Heart right ventricle (tissue), 16 donors: ENCODE measurements around the gene PIP5K1B. TPM values are rescaled to one million over a fixed set of nuclear protein-coding genes. Genes with fewer than 3 reads are reported as not detected.

Experiments used
- ATAC-seq, 8 donors: fragments of 200-7000 bp; cut with Tn5 transposase; one replicate each; pipeline ENCODE4 v1.9.1; 2020; ENCODE audit warnings: mild to moderate bottlenecking in 8 of 8, moderate library complexity in 8 of 8, moderate number of reproducible peaks in 1 of 8
- DNase-seq, 2 donors: peaks; one replicate each; pipeline ENCODE4 v3.0.0-alpha.2; 2020
- H3K27ac ChIP-seq, 10 donors: fragments of 200-600 bp; sonication (generic) in 2 of 10; one replicate each; pipeline versions ENCODE4 v1.5.0 to v1.8.0; 2020 to 2022; ENCODE audit warnings: mild to moderate bottlenecking in 3 of 10
- H3K27me3 ChIP-seq, 7 donors: fragments of 200-600 bp; one replicate each; pipeline ENCODE4 v1.8.0; 2021 to 2022; ENCODE audit warnings: mild to moderate bottlenecking in 2 of 7
- H3K36me3 ChIP-seq, 9 donors: fragments of 200-600 bp; sonication (generic) in 1 of 9; one replicate each; pipeline versions ENCODE4 v1.5.0 to v1.8.0; 2020 to 2022; ENCODE audit warnings: mild to moderate bottlenecking in 2 of 9
- H3K4me1 ChIP-seq, 9 donors: fragments of 200-600 bp; sonication (generic) in 1 of 9; one replicate each; pipeline versions ENCODE4 v1.5.0 to v1.8.0; 2020 to 2022; ENCODE audit warnings: mild to moderate bottlenecking in 4 of 9
- H3K4me3 ChIP-seq, 10 donors: fragments of 200-600 bp; sonication (generic) in 2 of 10; one replicate each; pipeline versions ENCODE4 v1.5.0 to v1.8.0; 2020 to 2022; ENCODE audit warnings: mild to moderate bottlenecking in 7 of 10, moderate library complexity in 2 of 10
- H3K9me3 ChIP-seq, 11 donors: fragments of 200-600 bp in 10 of 11; sonication (generic) in 2 of 11; one replicate each; pipeline versions ENCODE4 v1.5.0 to v1.8.0; 2013 to 2022; ENCODE audit warnings: mild to moderate bottlenecking in 2 of 11, control low read depth in 1 of 11, moderate library complexity in 1 of 11
- CTCF ChIP-seq, 9 donors: fragments of 200-600 bp; sonication (generic) in 2 of 9; IDR thresholded peaks; one replicate each; pipeline versions ENCODE4 v1.5.0 to v1.8.0; 2021 to 2022; ENCODE audit warnings: antibody characterized with exemption in 9 of 9, mild to moderate bottlenecking in 5 of 9, moderate library complexity in 1 of 9
- WGBS, 2 donors: extraction: QIAGEN DNeasy Blood & Tissue Kit; methylation state at CpG; one replicate each; pipeline ENCODE4 v1.1.7; 2013; ENCODE audit warnings: inconsistent platforms in 1 of 2; 5-methylcytosine and 5-hydroxymethylcytosine counted together
- intact Hi-C, 10 donors: fragments of 100-400 bp; cut with DNase I; formaldehyde crosslinking; loops; one replicate each; pipeline versions ENCODE4 v1.11.1 to v1.14.2; 2022
- polyA plus RNA-seq, 2 donors: library from polyadenylated mRNA; stranded (reverse); fragments of 200-250 nt; gene quantifications; one replicate each; pipeline ENCODE4 v1.2.3, GENCODE V29; 2013
- total RNA-seq, 10 donors: library from RNA; stranded (reverse); fragmentation: NEBNext Ultra II Directional in 3 of 10; extraction: Animal tissue kit (Norgen Biotek cat#: 25700) in 3 of 10; gene quantifications; one replicate each; pipeline versions ENCODE4 v1.2.1 to v1.2.4, GENCODE V29; 2021 to 2023
- donor health status: Arrhythmogenic right ventricular cardiomyopathy.
- donor health status: ischemic (EF 13 %, LVEDD 7.1; RV severe dilation, severe dysfunction).
- donor health status: healthy with polysubstance abuse.
- donor health status: DM: no; HTN: yes; CAD: no.
- donor health status: DM: no; HTN: no; CAD: no.
- donor health status: ischemic (EF 25% LVEDD 6.9; RV normal size, moderate dysfunction).
- donor health status: ischemic (EF 25% LVEDD 5.7; RV mildly dilated, moderate dysfunction).
- donor health status: healthy.
- donor health status: DM: yes; HTN: yes; CAD: no.
- donor health status: Ischemic cardiomyopathy.
- donor health status: ischemic (EF 35%, LVEDD 5.7; RV mildly dilated, moderate dysfunction).
- donor health status: nonischemic (EF 11% LVEDD 7.7; RV severe dilation, severe dysfunction).
- donor health status: DM: yes; HTN: yes; CAD: no.
- donor health status: PGD.
- donor health status: ischemic (EF 29% LVEDD 5.4; RV normal size, mild dysfunction).
- donor health status: nonischemic (EF 23%, LVEDD 6.1; RV moderate dilation, normal function).

The PIP5K1B gene
- total and polyA plus RNA-seq, 12 donors, result 5.6 to 90.8 (median 48.1) TPM

- H3K27ac ChIP-seq, result no peak overlapping the region
- DNase-seq, result no peak
- H3K27me3 ChIP-seq, result peaks cover 0 to 3% (median 0%) of the 10 kb centered on the region in 7 donors
- 89 to 90% methylated on average over 8 of the region's 8 CpGs for WGBS, 2 donors
- H3K9me3 ChIP-seq, result no peaks in the 10 kb centered on the region
- no peaks in the 10 kb centered on the region for H3K36me3 ChIP-seq
- no peak overlapping the region for H3K4me3 ChIP-seq
- intact Hi-C loops, result loop anchor here in 1 of 10 donors (5.0 kb wide), 1 partner anchor 438 kb away; no protein-coding TSS in a partner anchor
- no peak for TF ChIP-seq CTCF (IDR thresholded peaks at IDR 0.05)
- H3K4me1 ChIP-seq, result peaks cover 0 to 9% (median 0%) of the 10 kb centered on the region in 9 donors
- ATAC-seq, result no peak
These were observed 315.5 kb downstream of the PIP5K1B start for GRCh38 chr9:69020301-69021145.

GRCh38 chr9:69023650-69024049 is 318.6 kb downstream of the PIP5K1B start:
- Histone ChIP-seq H3K4me1 (peaks cover 0 to 9% (median 0%) of the 10 kb centered on the region in 9 donors), H3K9me3 (no peaks in the 10 kb centered on the region), H3K27ac (no peak overlapping the region), H3K4me3 (no peak overlapping the region), H3K27me3 (peaks cover 0 to 3% (median 0%) of the 10 kb centered on the region in 7 donors), H3K36me3 (no peaks in the 10 kb centered on the region)
- TF ChIP-seq CTCF (IDR thresholded peaks at IDR 0.05), result no peak
- DNase-seq (no peak), ATAC-seq (no peak)
- intact Hi-C loops, result loop anchor here in 1 of 10 donors (5.0 kb wide), 1 partner anchor 441 kb away; no protein-coding TSS in a partner anchor
- WGBS, 2 donors, result 65% methylated on average over 7 of the region's 7 CpGs

DNA sequence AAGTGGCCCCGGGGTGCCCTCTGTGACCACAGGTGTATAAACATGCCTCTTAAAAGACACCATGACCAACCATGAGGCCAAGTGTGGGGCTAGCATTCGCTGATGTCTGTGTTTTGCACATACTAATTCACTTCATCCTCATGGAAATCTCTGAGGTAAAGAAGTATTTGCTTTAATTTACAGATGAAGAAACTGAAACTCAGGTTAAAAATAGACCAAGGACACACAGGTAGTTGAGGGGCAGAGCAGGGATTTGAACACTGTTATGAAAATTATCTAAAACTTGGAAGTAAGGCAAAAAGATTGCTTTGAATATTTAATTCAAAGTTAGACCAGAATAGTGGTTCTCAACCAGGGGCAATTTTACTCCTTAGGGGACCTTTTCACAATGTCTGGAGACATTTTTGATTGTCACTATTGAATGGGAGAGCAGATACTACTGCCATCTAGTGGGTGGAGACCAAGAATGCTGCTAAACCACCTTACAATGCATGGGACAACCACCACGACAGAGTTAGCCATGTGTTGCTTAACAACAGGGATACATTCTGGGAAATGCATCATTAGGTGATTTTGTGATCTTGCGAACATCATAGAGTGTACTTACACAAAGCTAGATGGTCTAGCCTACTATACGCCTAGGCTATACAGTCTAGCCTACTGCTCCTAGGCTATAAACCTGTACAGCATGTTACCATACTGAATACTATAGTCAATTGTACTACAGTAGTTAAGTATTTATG is 322.5 kb downstream of the PIP5K1B start:
- DNase-seq, result peak in 1 of 2 donors; percentile 31
- WGBS, 2 donors, result 51 to 62% methylated on average over 5 of the region's 5 CpGs
- no peak overlapping the region for H3K4me3 ChIP-seq

More for the DNA sequence above, 322.5 kb downstream of the PIP5K1B start:
- ATAC-seq, result peak; percentile 47 to 78 (median 70)
- peak; percentile 64 to 87 (median 80) for TF ChIP-seq CTCF (IDR thresholded peaks at IDR 0.05)
- Histone ChIP-seq H3K9me3 (peaks cover 0 to 9% (median 0%) of the 10 kb centered on the region in 11 donors), H3K36me3 (no peaks in the 10 kb centered on the region), H3K27ac (no peak overlapping the region), H3K27me3 (peaks cover 0 to 3% (median 0%) of the 10 kb centered on the region in 7 donors), H3K4me1 (peaks cover 0 to 23% (median 0%) of the 10 kb centered on the region in 9 donors)
- intact Hi-C loops, result loop anchor here in 5 of 10 donors (1.0 to 5.0 kb wide), 2 partner anchors 443 to 445 kb away; no protein-coding TSS in a partner anchor
